SK-N-SH treated with all-trans-retinoic acid at 6 μM for 48 hours (cell line): ENCODE results near the gene COL4A1.

Experiments
- ARNTL ChIP-seq: fragments of 450-650 bp; formaldehyde crosslinking; IDR thresholded peaks from 2 replicates; pipeline ENCODE4 v1.5.0; 2020; ENCODE audit warnings: low read depth, mild to moderate bottlenecking, moderate library complexity, borderline replicate concordance
- CSRNP3 ChIP-seq: fragments of 250-450 bp; sonication (Bioruptor Pico); IDR thresholded peaks from 2 replicates; pipeline ENCODE4 v1.5.1; 2021; ENCODE audit warnings: mild to moderate bottlenecking, moderate library complexity
- ISL1 ChIP-seq: fragments of 250-450 bp; sonication (Bioruptor Pico); IDR thresholded peaks from 2 replicates; pipeline ENCODE4 v2.1.2; 2022; ENCODE audit warnings: mild to moderate bottlenecking, moderate library complexity
- PATZ1 ChIP-seq: fragments of 250-450 bp; sonication (Bioruptor Pico); IDR thresholded peaks from 2 replicates; pipeline ENCODE4 v1.8.0; 2020; ENCODE audit warnings: mild to moderate bottlenecking, moderate library complexity, borderline replicate concordance

GRCh38 chr13:110351636-110352420 is 44.9 kb upstream of the COL4A1 start:
- TF ChIP-seq CSRNP3 (CRISPR knock-in tag) (no peak), ARNTL (CRISPR knock-in tag) (no peak), ISL1 (CRISPR knock-in tag) (no peak), PATZ1 (CRISPR knock-in tag) (no peak)
